Activated CD4-positive, alpha-beta memory T cell treated with anti-CD3 and anti-CD28 coated beads for 36 hours (primary cell): ENCODE data around the gene NCLN. TPM values are rescaled to one million over a fixed set of nuclear protein-coding genes. Genes with fewer than 3 reads are reported as not detected.
"Not testable (repeated sequence)": the region's sequence is repeated elsewhere in the genome, so short reads cannot be mapped to it uniquely, and the experiment has no call there.

ENCODE experiments used
- CTCF ChIA-PET: fragments of 350-600 bp; sonication (Branson Sonifier 250); formaldehyde crosslinking; loops from one replicate; lab custom pipeline; 2021; ENCODE audit warnings: antibody characterized with exemption, inconsistent platforms; lab: Charles Lee
- POLR2A ChIA-PET: fragments of 350-600 bp; sonication (Branson Sonifier 250); formaldehyde crosslinking; loops from one replicate; lab custom pipeline; 2021; ENCODE audit warnings: antibody characterized with exemption; lab: Charles Lee
- DNase-seq: peaks from one replicate; pipeline ENCODE4 v3.0.0-alpha.2; 2020
- H3K27ac Mint-ChIP-seq: one replicate; pipeline ENCODE4 v1.8.0; 2021; ENCODE audit warnings: mixed read lengths
- H3K27me3 Mint-ChIP-seq: one replicate; pipeline ENCODE4 v1.8.0; 2021; ENCODE audit warnings: mixed read lengths
- H3K36me3 Mint-ChIP-seq: one replicate; pipeline ENCODE4 v1.8.0; 2021; ENCODE audit warnings: mixed read lengths
- H3K4me1 Mint-ChIP-seq: one replicate; pipeline ENCODE4 v1.8.0; 2021; ENCODE audit warnings: low read depth, mixed read lengths
- H3K4me3 Mint-ChIP-seq: one replicate; pipeline ENCODE4 v1.8.0; 2021; ENCODE audit warnings: mild to moderate bottlenecking, mixed read lengths
- H3K9me3 Mint-ChIP-seq: one replicate; pipeline ENCODE4 v1.8.0; 2021; ENCODE audit warnings: mixed read lengths
- intact Hi-C: fragments of 100-400 bp; cut with micrococcal nuclease; formaldehyde crosslinking; loops from one replicate; pipeline ENCODE4 v1.15.1; 2023
- total RNA-seq, 2 experiments: library from RNA; stranded (reverse); gene quantifications; one replicate each; pipeline ENCODE4 v1.2.3, GENCODE V29; 2021

Gene NCLN
- total RNA-seq, 2 experiments from 2014 or later, result 47.0 to 50.9 TPM

GRCh38 chr19:3225169-3225485 lies 39.4 kb downstream of the NCLN start:
- Mint-ChIP-seq H3K4me1 (no peaks in the 10 kb centered on the region), H3K36me3 (no peaks in the 10 kb centered on the region), H3K27ac (no peak overlapping the region), H3K4me3 (no peak overlapping the region), H3K27me3 (peaks cover 29% of the 10 kb centered on the region), H3K9me3 (no peaks in the 10 kb centered on the region)
- ChIA-PET CTCF (interaction anchor here (0.7 to 1.4 kb wide), 6 partner anchors 8 to 127 kb away, joined by 3 to 10 read pairs (median 4); no protein-coding TSS in a partner anchor), POLR2A (no interaction called here)
- no peak for DNase-seq
- intact Hi-C loops, result no loop called here

- Mint-ChIP-seq H3K9me3 (no peaks in the 10 kb centered on the region), H3K27me3 (peaks cover 29% of the 10 kb centered on the region), H3K4me3 (no peak overlapping the region), H3K4me1 (no peaks in the 10 kb centered on the region), H3K36me3 (no peaks in the 10 kb centered on the region), H3K27ac (no peak overlapping the region)
- ChIA-PET CTCF (interaction anchor here (1.0 to 1.4 kb wide), 2 partner anchors 8 to 127 kb away, joined by 3 to 4 read pairs; no protein-coding TSS in a partner anchor), POLR2A (no interaction called here)
- intact Hi-C loops, result no loop called here
- no peak for DNase-seq
Measured at GRCh38 chr19:3225677-3226093, 40.0 kb downstream of the NCLN start.

GRCh38 chr19:3227054-3227626 lies 41.4 kb downstream of the NCLN start:
- H3K36me3 Mint-ChIP-seq, result no peaks in the 10 kb centered on the region
- H3K4me3 Mint-ChIP-seq, result no peak overlapping the region
- ChIA-PET CTCF (no interaction called here), POLR2A (no interaction called here)
- H3K27me3 Mint-ChIP-seq, result peaks cover 29% of the 10 kb centered on the region
- intact Hi-C loops, result no loop called here
- DNase-seq, result no peak
- H3K4me1 Mint-ChIP-seq, result no peaks in the 10 kb centered on the region
- no peaks in the 10 kb centered on the region for H3K9me3 Mint-ChIP-seq
- H3K27ac Mint-ChIP-seq, result no peak overlapping the region

GRCh38 chr19:3229346-3229743 lies 43.6 kb downstream of the NCLN start:
- H3K4me1 Mint-ChIP-seq, result no peaks in the 10 kb centered on the region
- POLR2A ChIA-PET, result no interaction called here
- peaks cover 34% of the 10 kb centered on the region for H3K27me3 Mint-ChIP-seq
- DNase-seq, result no peak
- intact Hi-C loops, result no loop called here
- no peak overlapping the region for H3K4me3 Mint-ChIP-seq
- H3K27ac Mint-ChIP-seq, result no peak overlapping the region
- no peaks in the 10 kb centered on the region for H3K36me3 Mint-ChIP-seq
- CTCF ChIA-PET, result interaction anchor here (0.7 to 1.8 kb wide), 2 partner anchors 19 to 278 kb away, joined by 4 read pairs; no protein-coding TSS in a partner anchor
- no peaks in the 10 kb centered on the region for H3K9me3 Mint-ChIP-seq

GRCh38 chr19:3229888-3230496 lies 44.3 kb downstream of the NCLN start:
- ChIA-PET POLR2A (no interaction called here), CTCF (interaction anchor here (0.9 to 1.8 kb wide), 3 partner anchors 18 to 21 kb away, joined by 4 to 6 read pairs (median 5); no protein-coding TSS in a partner anchor)
- H3K27ac Mint-ChIP-seq, result no peak overlapping the region
- intact Hi-C loops, result no loop called here
- no peaks in the 10 kb centered on the region for H3K9me3 Mint-ChIP-seq
- H3K4me1 Mint-ChIP-seq, result no peaks in the 10 kb centered on the region
- H3K27me3 Mint-ChIP-seq, result peaks cover 38% of the 10 kb centered on the region
- no peak for DNase-seq
- H3K4me3 Mint-ChIP-seq, result no peak overlapping the region
- H3K36me3 Mint-ChIP-seq, result no peaks in the 10 kb centered on the region

GRCh38 chr19:3231288-3231687 lies 45.6 kb downstream of the NCLN start:
- H3K36me3 Mint-ChIP-seq, result no peaks in the 10 kb centered on the region
- no peaks in the 10 kb centered on the region for H3K9me3 Mint-ChIP-seq
- intact Hi-C loops, result no loop called here

GRCh38 chr19:3233116-3233515 lies 47.4 kb downstream of the NCLN start:
- Mint-ChIP-seq H3K27me3 (peaks cover 25% of the 10 kb centered on the region), H3K4me1 (no peaks in the 10 kb centered on the region), H3K27ac (no peak overlapping the region), H3K36me3 (no peaks in the 10 kb centered on the region), H3K4me3 (no peak overlapping the region), H3K9me3 (no peaks in the 10 kb centered on the region)
- no peak for DNase-seq
- intact Hi-C loops, result no loop called here
- CTCF ChIA-PET, result interaction anchor here (1.4 kb wide), 1 partner anchor 8 kb away, joined by 4 read pairs; the partner anchor contains the start of gene CELF5
- POLR2A ChIA-PET, result no interaction called here

More at GRCh38 chr19:3231288-3231687, 45.6 kb downstream of the NCLN start:
- DNase-seq, result no peak
- ChIA-PET CTCF (interaction anchor here (0.9 kb wide), 1 partner anchor 20 kb away, joined by 5 read pairs; no protein-coding TSS in a partner anchor), POLR2A (no interaction called here)
- Mint-ChIP-seq H3K4me3 (no peak overlapping the region), H3K27ac (no peak overlapping the region), H3K27me3 (peaks cover 37% of the 10 kb centered on the region), H3K4me1 (no peaks in the 10 kb centered on the region)

- no peak for DNase-seq
- no peaks in the 10 kb centered on the region for H3K9me3 Mint-ChIP-seq
- H3K4me1 Mint-ChIP-seq, result no peaks in the 10 kb centered on the region
- no peaks in the 10 kb centered on the region for H3K36me3 Mint-ChIP-seq
- CTCF ChIA-PET, result interaction anchor here (1.4 kb wide), 1 partner anchor 9 kb away, joined by 4 read pairs; the partner anchor contains the start of gene CELF5
- H3K27me3 Mint-ChIP-seq, result peaks cover 24% of the 10 kb centered on the region
- intact Hi-C loops, result no loop called here
- H3K27ac Mint-ChIP-seq, result no peak overlapping the region
- no peak overlapping the region for H3K4me3 Mint-ChIP-seq
- POLR2A ChIA-PET, result no interaction called here
Measured at GRCh38 chr19:3233831-3234230, 48.1 kb downstream of the NCLN start.

- Mint-ChIP-seq H3K9me3 (no peaks in the 10 kb centered on the region), H3K27ac (no peak overlapping the region), H3K4me3 (no peak overlapping the region), H3K4me1 (no peaks in the 10 kb centered on the region), H3K27me3 (peaks cover 16% of the 10 kb centered on the region), H3K36me3 (no peaks in the 10 kb centered on the region)
- CTCF ChIA-PET, result no interaction called here
- DNase-seq, result peak; percentile 50
- intact Hi-C loops, result no loop called here
- POLR2A ChIA-PET, result no interaction called here
Measured at GRCh38 chr19:3234800-3235199, 49.1 kb downstream of the NCLN start.

GRCh38 chr19:3235604-3236003 lies 49.9 kb downstream of the NCLN start:
- peaks cover 16% of the 10 kb centered on the region for H3K27me3 Mint-ChIP-seq
- DNase-seq, H3K4me1 Mint-ChIP-seq, H3K9me3 Mint-ChIP-seq, H3K4me3 Mint-ChIP-seq, intact Hi-C loops, CTCF ChIA-PET, H3K36me3 Mint-ChIP-seq, H3K27ac Mint-ChIP-seq, POLR2A ChIA-PET: not testable (repeated sequence)

- POLR2A ChIA-PET, result no interaction called here
- CTCF ChIA-PET, result interaction anchor here (1.0 to 1.5 kb wide), 2 partner anchors 11 to 14 kb away, joined by 4 read pairs; no protein-coding TSS in a partner anchor
- Mint-ChIP-seq H3K36me3 (no peaks in the 10 kb centered on the region), H3K9me3 (no peaks in the 10 kb centered on the region), H3K27me3 (peaks cover 16% of the 10 kb centered on the region), H3K27ac (no peak overlapping the region), H3K4me3 (no peak overlapping the region), H3K4me1 (no peaks in the 10 kb centered on the region)
- intact Hi-C loops, result no loop called here
- DNase-seq, result no peak
Measured at GRCh38 chr19:3236272-3236671, 50.5 kb downstream of the NCLN start.

- Mint-ChIP-seq H3K27ac (no peak overlapping the region), H3K4me3 (no peak overlapping the region), H3K4me1 (no peaks in the 10 kb centered on the region), H3K27me3 (peaks cover 15% of the 10 kb centered on the region), H3K36me3 (no peaks in the 10 kb centered on the region), H3K9me3 (no peaks in the 10 kb centered on the region)
- CTCF ChIA-PET, result no interaction called here
- intact Hi-C loops, result no loop called here
- DNase-seq, result no peak
- POLR2A ChIA-PET, result no interaction called here
Measured at GRCh38 chr19:3238066-3238561, 52.4 kb downstream of the NCLN start.
